ENCODE measurements around the gene POC1A.
"Not testable (repeated sequence)": the region's sequence is repeated elsewhere in the genome, so short reads cannot be mapped to it uniquely, and the experiment has no call there.

The POC1A gene

GRCh38 chr3:52162250-52162872 is 8.1 kb upstream of the POC1A start:
- CTCF ChIA-PET = interaction anchor here (0.6 kb wide), 1 partner anchor 80 kb away, joined by 4 read pairs; no protein-coding TSS in a partner anchor
- POLR2A ChIA-PET = interaction anchor here (1.0 to 1.2 kb wide), 2 partner anchors 8 to 166 kb away, joined by 4 read pairs; partner anchors contain the start of genes POC1A and RPL29
- DNase-seq (ENCODE audit: extremely low spot score) = no peak
- TF ChIP-seq LEF1 (IDR thresholded peaks at IDR 0.05; ENCODE audit: borderline replicate concordance) (no peak), ARNT (IDR thresholded peaks at IDR 0.05) (no peak), L3MBTL2 (conservative IDR thresholded peaks at IDR 0.05) (no peak), CTBP1 (IDR thresholded peaks at IDR 0.05; ENCODE audit: borderline replicate concordance) (no peak), SP1 (IDR thresholded peaks at IDR 0.05) (no peak), PKNOX1 (IDR thresholded peaks at IDR 0.05) (no peak), HDGF (IDR thresholded peaks at IDR 0.05; ENCODE audit: borderline replicate concordance) (no peak), FOXA1 (IDR thresholded peaks at IDR 0.05) (no peak), SUZ12 (IDR thresholded peaks at IDR 0.05) (no peak), BHLHE40 (IDR thresholded peaks at IDR 0.05; ENCODE audit: borderline replicate concordance) (no peak), ELF4 (IDR thresholded peaks at IDR 0.05) (no peak), TARDBP (IDR thresholded peaks at IDR 0.05) (no peak), NFRKB (IDR thresholded peaks at IDR 0.05) (no peak), FOXM1 (IDR thresholded peaks at IDR 0.05; ENCODE audit: borderline replicate concordance) (no peak), FOXK2 (IDR thresholded peaks at IDR 0.05) (no peak), ZNF384 (IDR thresholded peaks at IDR 0.05) (no peak)

GRCh38 chr3:52159503-52159902 is 5.3 kb upstream of the POC1A start:
- ChIA-PET POLR2A (interaction anchor here (0.6 kb wide), 1 partner anchor 13 kb away, joined by 3 read pairs; no protein-coding TSS in a partner anchor), CTCF (no interaction called here)
- TF ChIP-seq CTBP1 (IDR thresholded peaks at IDR 0.05; ENCODE audit: borderline replicate concordance) (no peak), FOXK2 (IDR thresholded peaks at IDR 0.05) (no peak), L3MBTL2 (conservative IDR thresholded peaks at IDR 0.05) (no peak), SUZ12 (IDR thresholded peaks at IDR 0.05) (no peak), LEF1 (IDR thresholded peaks at IDR 0.05; ENCODE audit: borderline replicate concordance) (no peak), PKNOX1 (IDR thresholded peaks at IDR 0.05) (no peak), BHLHE40 (IDR thresholded peaks at IDR 0.05; ENCODE audit: borderline replicate concordance) (no peak), ARNT (IDR thresholded peaks at IDR 0.05) (no peak), FOXM1 (IDR thresholded peaks at IDR 0.05; ENCODE audit: borderline replicate concordance) (no peak), HDGF (IDR thresholded peaks at IDR 0.05; ENCODE audit: borderline replicate concordance) (no peak), ELF4 (IDR thresholded peaks at IDR 0.05) (no peak)
- no peak for DNase-seq (ENCODE audit: extremely low spot score)

- ChIA-PET CTCF (no interaction called here), POLR2A (interaction anchor here (1.7 kb wide), 1 partner anchor 10 kb away, joined by 15 read pairs; no protein-coding TSS in a partner anchor)
- no peak for DNase-seq (ENCODE audit: extremely low spot score)
These were observed 1.7 kb upstream of the POC1A start for GRCh38 chr3:52155912-52156311.

GRCh38 chr3:52153389-52154096 is 680 bp downstream of the POC1A start:
- POLR2A ChIA-PET = interaction anchor here (0.8 to 2.1 kb wide), 12 partner anchors 11 to 194 kb away, joined by 3 to 17 read pairs (median 7); partner anchors contain the start of genes ACY1, DUSP7 and RPL29

More at GRCh38 chr3:52155912-52156311, 1.7 kb upstream of the POC1A start:
- no peak for TF ChIP-seq FOXM1 (IDR thresholded peaks at IDR 0.05; ENCODE audit: borderline replicate concordance)
- no peak for TF ChIP-seq FOXA1 (IDR thresholded peaks at IDR 0.05)
- TF ChIP-seq BHLHE40 (IDR thresholded peaks at IDR 0.05; ENCODE audit: borderline replicate concordance) = no peak
- no peak for TF ChIP-seq LEF1 (IDR thresholded peaks at IDR 0.05; ENCODE audit: borderline replicate concordance)
- no peak for TF ChIP-seq CTBP1 (IDR thresholded peaks at IDR 0.05; ENCODE audit: borderline replicate concordance)
- TF ChIP-seq SUZ12 (IDR thresholded peaks at IDR 0.05) = no peak
- no peak for TF ChIP-seq NFRKB (IDR thresholded peaks at IDR 0.05)
- TF ChIP-seq SP1 (IDR thresholded peaks at IDR 0.05) = no peak

GRCh38 chr3:52151991-52152390 is 2.2 kb downstream of the POC1A start:
- POLR2A ChIA-PET; CTCF ChIA-PET; DNase-seq (ENCODE audit: extremely low spot score): not testable (repeated sequence)

More at GRCh38 chr3:52153389-52154096, 680 bp downstream of the POC1A start:
- no peak for DNase-seq (ENCODE audit: extremely low spot score)
- TF ChIP-seq ARNT (IDR thresholded peaks at IDR 0.05) = no peak
- TF ChIP-seq SUZ12 (IDR thresholded peaks at IDR 0.05) = no peak
- no peak for TF ChIP-seq TARDBP (IDR thresholded peaks at IDR 0.05)
- TF ChIP-seq HDGF (IDR thresholded peaks at IDR 0.05; ENCODE audit: borderline replicate concordance) = no peak
- no peak for TF ChIP-seq LEF1 (IDR thresholded peaks at IDR 0.05; ENCODE audit: borderline replicate concordance)
- no peak for TF ChIP-seq CTBP1 (IDR thresholded peaks at IDR 0.05; ENCODE audit: borderline replicate concordance)
- no peak for TF ChIP-seq L3MBTL2 (conservative IDR thresholded peaks at IDR 0.05)
- no peak for TF ChIP-seq BHLHE40 (IDR thresholded peaks at IDR 0.05; ENCODE audit: borderline replicate concordance)
- TF ChIP-seq FOXK2 (IDR thresholded peaks at IDR 0.05) = no peak
- TF ChIP-seq FOXM1 (IDR thresholded peaks at IDR 0.05; ENCODE audit: borderline replicate concordance) = no peak
- TF ChIP-seq ZNF384 (IDR thresholded peaks at IDR 0.05) = no peak
- TF ChIP-seq ELF4 (IDR thresholded peaks at IDR 0.05) = no peak
- no peak for TF ChIP-seq PKNOX1 (IDR thresholded peaks at IDR 0.05)
- no peak for TF ChIP-seq SP1 (IDR thresholded peaks at IDR 0.05)
- CTCF ChIA-PET = interaction anchor here (0.7 kb wide), 1 partner anchor 231 kb away, joined by 4 read pairs; no protein-coding TSS in a partner anchor

All from HEK293T (cell line).